Vagina (tissue), 2 donors: ENCODE results near the gene B4GALNT4. TPM values are rescaled to one million over a fixed set of nuclear protein-coding genes. Genes with fewer than 3 reads are reported as not detected.

ENCODE experiments used
- DNase-seq, 2 donors: peaks; one replicate each; pipeline ENCODE4 v3.0.0-alpha.2; 2017; ENCODE audit errors: extremely low spot score in 2 of 2
- H3K27ac ChIP-seq: fragments of 200-600 bp; sonication (generic); one replicate; pipeline ENCODE4 v1.5.1; 2019
- H3K27me3 ChIP-seq: fragments of 200-600 bp; sonication (generic); one replicate; pipeline ENCODE4 v1.5.1; 2019
- H3K36me3 ChIP-seq, 2 donors: fragments of 200-600 bp; sonication (generic); one replicate each; pipeline ENCODE4 v1.5.1; 2017 to 2019
- H3K4me1 ChIP-seq: fragments of 200-600 bp; sonication (generic); one replicate; pipeline ENCODE4 v1.5.1; 2019
- H3K4me3 ChIP-seq, 2 donors: fragments of 200-600 bp; sonication (generic); 1 replicate in 1 of 2; 2 replicates in 1 of 2; pipeline ENCODE4 v1.5.1; 2016 to 2019
- H3K9me3 ChIP-seq: fragments of 200-600 bp; sonication (generic); one replicate; pipeline ENCODE4 v1.5.1; 2019
- POLR2A ChIP-seq, 2 donors: fragments of 450-650 bp; IDR thresholded peaks; one replicate each; pipeline ENCODE4 v1.6.1; 2017; ENCODE audit warnings: antibody characterized with exemption in 2 of 2, mild to moderate bottlenecking in 2 of 2, moderate library complexity in 2 of 2
- POLR2AphosphoS5 ChIP-seq, 2 donors: sonication (generic); formaldehyde crosslinking; IDR thresholded peaks; one replicate each; pipeline ENCODE4 v1.9.0; 2017; ENCODE audit warnings: antibody characterized with exemption in 2 of 2, mild to moderate bottlenecking in 2 of 2, low read depth in 1 of 2; ENCODE audit not compliant: insufficient read depth in 1 of 2
- intact Hi-C: fragments of 100-400 bp; cut with DNase I; formaldehyde crosslinking; loops from one replicate; pipeline ENCODE4 v1.15.1; 2023
- total RNA-seq: library from RNA; depleted of rRNA; stranded (reverse); fragments of >200 nt; gene quantifications from one replicate; pipeline ENCODE4 v1.2.3, GENCODE V29; 2016
- TF ChIP-seq, protein P1 (sequence below), 3 experiments: fragments of 450-650 bp in 2 of 3; fragments of 200-600 bp in 1 of 3; sonication (generic) in 1 of 3; IDR thresholded peaks; one replicate each; pipeline ENCODE4 v1.5.1; 2017 to 2019; ENCODE audit warnings: antibody characterized with exemption in 3 of 3, mild to moderate bottlenecking in 2 of 3, moderate library complexity in 2 of 3

B4GALNT4 gene
- total RNA-seq, 1 donor from 2014 or later = 15.5 TPM

DNA sequence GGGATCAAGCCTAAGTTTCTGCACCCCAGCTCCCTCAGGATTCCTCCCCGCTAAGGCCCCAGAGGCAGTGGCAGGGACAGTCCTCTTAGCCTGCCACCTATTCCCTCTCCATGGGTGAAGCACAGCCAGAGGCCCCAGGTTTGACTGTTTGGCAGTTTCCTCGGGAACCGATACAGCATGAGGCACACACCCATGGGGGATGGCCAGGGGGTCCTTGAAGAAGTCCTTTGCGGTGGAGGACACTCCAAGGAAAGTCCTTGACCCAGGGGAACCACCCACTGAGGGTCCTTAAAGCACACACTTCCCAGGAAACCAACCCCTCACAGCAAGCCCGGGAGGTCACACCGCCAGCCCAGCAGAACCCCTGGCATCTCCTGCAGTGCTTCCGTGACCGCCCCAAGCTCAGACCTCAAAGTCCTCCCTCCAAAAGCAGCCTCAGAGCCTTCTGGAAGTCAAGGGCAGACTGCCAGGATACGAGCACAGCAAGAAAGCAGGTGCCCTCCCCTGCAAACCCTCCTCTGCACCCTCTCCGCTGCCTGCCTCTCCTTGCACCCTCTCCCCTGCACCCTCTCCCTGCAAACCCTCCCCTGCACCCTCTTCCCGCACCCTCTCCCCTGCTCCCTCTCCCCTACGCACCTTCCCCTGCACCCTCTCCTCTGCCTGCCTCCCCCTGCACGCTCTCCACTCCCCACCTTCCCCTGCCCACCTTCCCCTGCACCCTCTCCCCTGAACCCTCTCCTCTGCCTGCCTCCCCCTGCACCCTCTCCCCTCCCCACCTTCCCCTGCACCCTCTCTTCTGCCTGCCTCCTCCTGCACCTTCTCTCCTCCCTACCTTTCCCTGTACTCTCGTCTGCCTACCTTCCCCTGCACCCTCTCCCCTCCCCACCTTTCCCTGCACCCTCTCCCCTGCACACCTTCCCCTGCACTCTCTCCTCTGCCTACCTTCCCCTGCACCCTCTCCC is 44.1 kb downstream of the B4GALNT4 start:
- intact Hi-C loops = no loop called here
- TF ChIP-seq POLR2AphosphoS5 (IDR thresholded peaks at IDR 0.05; ENCODE audit: insufficient read depth in 1 of 2, low read depth in 1 of 2) (no peak), POLR2A (IDR thresholded peaks at IDR 0.05) (no peak)
- TF ChIP-seq, protein P1, sequence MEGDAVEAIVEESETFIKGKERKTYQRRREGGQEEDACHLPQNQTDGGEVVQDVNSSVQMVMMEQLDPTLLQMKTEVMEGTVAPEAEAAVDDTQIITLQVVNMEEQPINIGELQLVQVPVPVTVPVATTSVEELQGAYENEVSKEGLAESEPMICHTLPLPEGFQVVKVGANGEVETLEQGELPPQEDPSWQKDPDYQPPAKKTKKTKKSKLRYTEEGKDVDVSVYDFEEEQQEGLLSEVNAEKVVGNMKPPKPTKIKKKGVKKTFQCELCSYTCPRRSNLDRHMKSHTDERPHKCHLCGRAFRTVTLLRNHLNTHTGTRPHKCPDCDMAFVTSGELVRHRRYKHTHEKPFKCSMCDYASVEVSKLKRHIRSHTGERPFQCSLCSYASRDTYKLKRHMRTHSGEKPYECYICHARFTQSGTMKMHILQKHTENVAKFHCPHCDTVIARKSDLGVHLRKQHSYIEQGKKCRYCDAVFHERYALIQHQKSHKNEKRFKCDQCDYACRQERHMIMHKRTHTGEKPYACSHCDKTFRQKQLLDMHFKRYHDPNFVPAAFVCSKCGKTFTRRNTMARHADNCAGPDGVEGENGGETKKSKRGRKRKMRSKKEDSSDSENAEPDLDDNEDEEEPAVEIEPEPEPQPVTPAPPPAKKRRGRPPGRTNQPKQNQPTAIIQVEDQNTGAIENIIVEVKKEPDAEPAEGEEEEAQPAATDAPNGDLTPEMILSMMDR (IDR thresholded peaks at IDR 0.05) = no peak
- Histone ChIP-seq H3K9me3 (no peaks in the 10 kb centered on the region), H3K36me3 (no peaks in the 10 kb centered on the region), H3K27me3 (no peaks in the 10 kb centered on the region), H3K4me3 (no peak overlapping the region), H3K4me1 (peaks cover 38% of the 10 kb centered on the region), H3K27ac (no peak overlapping the region)
- DNase-seq = no peak

DNA sequence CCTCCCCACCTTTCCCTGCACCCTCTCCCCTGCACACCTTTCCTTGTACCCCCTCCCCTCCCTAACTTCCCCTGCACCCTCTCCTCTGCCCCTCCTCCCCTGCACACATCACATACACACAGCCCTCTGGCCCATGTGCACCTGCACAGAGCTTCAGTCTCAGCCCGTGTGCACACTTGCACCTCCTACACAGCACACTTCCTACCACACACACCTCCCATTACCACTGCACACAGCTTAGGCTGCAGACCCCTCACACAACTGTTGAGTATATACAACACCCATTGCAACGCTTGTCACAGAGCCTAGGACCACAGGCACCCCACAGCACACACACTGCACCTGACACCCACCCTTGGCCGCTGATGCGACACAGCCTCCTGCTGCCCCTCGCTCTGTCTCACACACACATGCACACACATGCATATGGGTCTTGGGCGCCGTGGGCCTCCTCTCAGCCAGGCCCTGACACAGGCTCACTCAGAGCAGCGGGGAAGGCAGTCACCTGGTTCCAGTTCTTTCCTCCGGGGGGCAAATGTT is 45.1 kb downstream of the B4GALNT4 start:
- intact Hi-C loops = no loop called here
- no peaks in the 10 kb centered on the region for H3K27me3 ChIP-seq
- peak overlapping the region; percentile 44 to 50 for H3K4me3 ChIP-seq
- TF ChIP-seq, protein P1 (IDR thresholded peaks at IDR 0.05) = no peak
- TF ChIP-seq POLR2AphosphoS5 (IDR thresholded peaks at IDR 0.05; ENCODE audit: insufficient read depth in 1 of 2, low read depth in 1 of 2) = no peak
- no peak for TF ChIP-seq POLR2A (IDR thresholded peaks at IDR 0.05)
- H3K36me3 ChIP-seq = no peaks in the 10 kb centered on the region
- no peak overlapping the region for H3K27ac ChIP-seq
- DNase-seq = no peak
- H3K4me1 ChIP-seq = peaks cover 38% of the 10 kb centered on the region
- no peaks in the 10 kb centered on the region for H3K9me3 ChIP-seq

DNA sequence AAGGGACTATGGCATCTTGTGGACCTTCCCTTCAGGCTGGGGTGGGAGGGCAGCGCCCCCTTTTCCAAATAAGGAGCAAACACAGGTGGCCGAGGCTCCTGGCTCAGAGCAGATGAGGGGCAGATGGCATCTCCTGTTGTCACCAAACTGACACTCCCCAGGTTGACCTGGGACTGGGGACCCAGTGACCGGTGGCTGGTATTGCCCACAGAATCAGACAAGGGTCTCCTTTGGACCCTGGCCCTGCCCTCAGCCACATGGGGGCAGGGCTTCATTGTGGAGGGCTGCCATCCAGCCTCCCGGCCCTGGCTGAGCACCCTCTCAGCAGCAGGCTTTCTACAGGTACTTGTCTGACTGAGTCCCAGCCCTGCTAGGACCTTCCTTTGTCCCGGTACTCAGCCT is 46.3 kb downstream of the B4GALNT4 start:
- H3K36me3 ChIP-seq = no peaks in the 10 kb centered on the region
- no peak for TF ChIP-seq POLR2A (IDR thresholded peaks at IDR 0.05)
- no peak for TF ChIP-seq POLR2AphosphoS5 (IDR thresholded peaks at IDR 0.05; ENCODE audit: insufficient read depth in 1 of 2, low read depth in 1 of 2)
- TF ChIP-seq, protein P1 (IDR thresholded peaks at IDR 0.05) = no peak
- H3K9me3 ChIP-seq = no peaks in the 10 kb centered on the region
- no peak for DNase-seq
- intact Hi-C loops = no loop called here
- peak overlapping the region; percentile 44 to 50 for H3K4me3 ChIP-seq
- peak overlapping the region; percentile 56 for H3K27ac ChIP-seq
- H3K4me1 ChIP-seq = peaks cover 38% of the 10 kb centered on the region
- no peaks in the 10 kb centered on the region for H3K27me3 ChIP-seq

DNA sequence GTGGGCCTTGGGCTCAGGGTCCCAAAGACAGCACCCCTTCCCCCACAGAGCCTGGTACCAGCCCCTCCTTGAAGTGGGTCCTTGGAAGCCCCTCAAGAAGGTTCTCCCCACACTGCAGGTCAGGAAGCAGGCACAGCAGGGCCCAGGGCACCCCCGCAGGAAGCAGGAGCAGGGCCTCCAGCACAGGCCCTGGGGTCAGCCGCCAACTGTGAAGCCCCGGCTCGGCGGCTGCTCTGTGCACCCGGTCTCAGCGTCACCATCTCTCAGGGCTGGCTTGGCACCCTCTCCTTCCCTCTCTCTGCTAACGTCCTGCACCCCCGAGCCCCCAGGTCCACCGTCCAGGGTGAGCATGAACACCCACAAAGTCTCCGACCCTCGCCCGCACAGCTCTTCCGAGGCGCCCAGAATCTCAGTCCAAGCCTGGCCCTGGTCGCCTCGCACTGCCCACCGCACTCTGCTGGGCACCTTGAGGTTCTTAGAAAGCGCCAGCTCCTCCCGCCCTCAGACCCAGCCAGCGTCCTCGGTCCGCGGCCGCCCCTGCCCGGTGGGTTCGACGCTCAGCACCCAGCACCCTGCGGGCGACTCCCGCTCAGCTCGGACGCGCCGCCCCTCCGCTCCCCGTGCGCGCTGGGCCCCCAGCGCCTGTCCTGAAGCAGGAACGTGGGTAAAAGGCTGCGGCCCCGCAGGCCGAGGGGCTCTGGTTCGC is 46.9 kb downstream of the B4GALNT4 start:
- H3K27ac ChIP-seq = peak overlapping the region; percentile 56
- TF ChIP-seq POLR2A (IDR thresholded peaks at IDR 0.05) (no peak), POLR2AphosphoS5 (IDR thresholded peaks at IDR 0.05; ENCODE audit: insufficient read depth in 1 of 2, low read depth in 1 of 2) (no peak)
- TF ChIP-seq, protein P1 (IDR thresholded peaks at IDR 0.05) = no peak
- no peaks in the 10 kb centered on the region for H3K9me3 ChIP-seq
- DNase-seq = no peak
- H3K27me3 ChIP-seq = no peaks in the 10 kb centered on the region
- peak overlapping the region; percentile 44 to 50 for H3K4me3 ChIP-seq
- H3K36me3 ChIP-seq = no peaks in the 10 kb centered on the region
- intact Hi-C loops = no loop called here
- H3K4me1 ChIP-seq = peaks cover 38% of the 10 kb centered on the region
